ENCODE results near the gene GET4.

GRCh38 chr7:927031-927671, 50.8 kb downstream of the GET4 start:
- no peak for TF ChIP-seq CTCF (IDR thresholded peaks at IDR 0.05 in 4 of 5, conservative IDR thresholded peaks at IDR 0.05 in 1 of 5)
- TF ChIP-seq POLR2A (IDR thresholded peaks at IDR 0.05): no peak
